HG03571 (cell line): ENCODE measurements around the gene AGPS.
"Not testable (repeated sequence)": the region's sequence is repeated elsewhere in the genome, so short reads cannot be mapped to it uniquely, and the experiment has no call there.

ENCODE experiments used
- ATAC-seq: cut with Tn5 transposase; IDR thresholded peaks from one replicate; pipeline ENCODE4 v1.9.1; 2021; ENCODE audit not compliant: unreplicated experiment

Gene AGPS

GRCh38 chr2:177466337-177467195 lies 74.0 kb downstream of the AGPS start:
- no peak for ATAC-seq

- no peak for ATAC-seq
Measured at GRCh38 chr2:177467646-177468045, 75.1 kb downstream of the AGPS start.

GRCh38 chr2:177471990-177472389 lies 79.4 kb downstream of the AGPS start:
- ATAC-seq: no peak

GRCh38 chr2:177474301-177474700 lies 81.7 kb downstream of the AGPS start:
- ATAC-seq: no peak

- no peak for ATAC-seq
Measured at GRCh38 chr2:177474998-177475397, 82.4 kb downstream of the AGPS start.

- ATAC-seq: no peak
Measured at GRCh38 chr2:177476897-177477296, 84.3 kb downstream of the AGPS start.

- no peak for ATAC-seq
Measured at GRCh38 chr2:177478029-177478428, 85.5 kb downstream of the AGPS start.

- no peak for ATAC-seq
Measured at GRCh38 chr2:177478907-177479306, 86.3 kb downstream of the AGPS start.

GRCh38 chr2:177482195-177482594 lies 89.6 kb downstream of the AGPS start:
- no peak for ATAC-seq

GRCh38 chr2:177483531-177483930 lies 91.0 kb downstream of the AGPS start:
- no peak for ATAC-seq

- ATAC-seq: no peak
Measured at GRCh38 chr2:177484180-177484795, 91.7 kb downstream of the AGPS start.

- ATAC-seq: not testable (repeated sequence)
Measured at GRCh38 chr2:177485657-177486056, 93.1 kb downstream of the AGPS start.

- no peak for ATAC-seq
Measured at GRCh38 chr2:177489719-177490301, 97.2 kb downstream of the AGPS start.

- ATAC-seq: no peak
Measured at GRCh38 chr2:177495945-177496344, 103.4 kb downstream of the AGPS start.

GRCh38 chr2:177496921-177497320 lies 104.3 kb downstream of the AGPS start:
- no peak for ATAC-seq

- ATAC-seq: no peak
Measured at GRCh38 chr2:177501186-177501585, 108.6 kb downstream of the AGPS start.

- no peak for ATAC-seq
Measured at GRCh38 chr2:177506505-177506904, 113.9 kb downstream of the AGPS start.

- ATAC-seq: no peak
Measured at GRCh38 chr2:177506998-177507397, 114.4 kb downstream of the AGPS start.

- no peak for ATAC-seq
Measured at GRCh38 chr2:177516824-177517544, 124.4 kb downstream of the AGPS start.

GRCh38 chr2:177518754-177519153 lies 126.2 kb downstream of the AGPS start:
- no peak for ATAC-seq

- no peak for ATAC-seq
Measured at GRCh38 chr2:177519534-177520115, 127.1 kb downstream of the AGPS start.
